Measurements from ENCODE around the gene TAS2R19. TPM values are rescaled to one million over a fixed set of nuclear protein-coding genes. Genes with fewer than 3 reads are reported as not detected.
"Not testable (repeated sequence)": the region's sequence is repeated elsewhere in the genome, so short reads cannot be mapped to it uniquely, and the experiment has no call there.

Gene TAS2R19
- 1 to 10 TPM; 2.9 TPM for total RNA-seq
- long read RNA-seq = 0 reads

- intact Hi-C loops (cut with DNase I, micrococcal nuclease) = no loop called here
- DNase-seq (no peak), ATAC-seq (no peak)
Observed at GRCh38 chr12:11022520-11022919, at the start of gene TAS2R19. TAS2R19 (minus strand) TSS chr12:11022620; CDS start chr12:11022571, 49 bp downstream.

- peak; percentile 37 for ATAC-seq
- no peak for DNase-seq
- intact Hi-C loops (cut with DNase I, micrococcal nuclease) = no loop called here
Observed at GRCh38 chr12:11071414-11071813, 49.0 kb upstream of the TAS2R19 start.

GRCh38 chr12:11070999-11071398 is 48.6 kb upstream of the TAS2R19 start:
- ATAC-seq (peak; percentile 49), DNase-seq (no peak)
- intact Hi-C loops (cut with DNase I, micrococcal nuclease) = no loop called here

- DNase-seq (no peak), ATAC-seq (no peak)
- intact Hi-C loops (cut with DNase I, micrococcal nuclease) = no loop called here
Observed at GRCh38 chr12:11069854-11070365, 47.5 kb upstream of the TAS2R19 start.

- intact Hi-C loops (cut with DNase I, micrococcal nuclease) = no loop called here
- ATAC-seq (peak; percentile 48), DNase-seq (peak in 1 of 2 donors; percentile 7)
Observed at GRCh38 chr12:11067514-11067913, 45.1 kb upstream of the TAS2R19 start.

- ATAC-seq; intact Hi-C loops (cut with DNase I, micrococcal nuclease); DNase-seq: not testable (repeated sequence)
Observed at GRCh38 chr12:11062194-11062593, 39.8 kb upstream of the TAS2R19 start, which contains the start of gene TAS2R46. TAS2R46 (minus strand) TSS chr12:11062294; CDS start chr12:11062294, 0 bp downstream.

- intact Hi-C loops (cut with DNase I, micrococcal nuclease) = no loop called here
- DNase-seq (no peak), ATAC-seq (no peak)
Observed at GRCh38 chr12:11059784-11060183, 37.4 kb upstream of the TAS2R19 start.

- intact Hi-C loops (cut with DNase I, micrococcal nuclease) = no loop called here
- ATAC-seq (no peak), DNase-seq (no peak)
Observed at GRCh38 chr12:11059041-11059440, 36.6 kb upstream of the TAS2R19 start.

GRCh38 chr12:11055306-11055705 is 32.9 kb upstream of the TAS2R19 start:
- DNase-seq = no peak
- intact Hi-C loops (cut with DNase I, micrococcal nuclease) = no loop called here
- ATAC-seq = no peak

- intact Hi-C loops (cut with DNase I, micrococcal nuclease); DNase-seq; ATAC-seq: not testable (repeated sequence)
Observed at GRCh38 chr12:11049806-11050531, 27.5 kb upstream of the TAS2R19 start.

- intact Hi-C loops (cut with DNase I, micrococcal nuclease); ATAC-seq; DNase-seq: not testable (repeated sequence)
Observed at GRCh38 chr12:11041366-11041765, 18.9 kb upstream of the TAS2R19 start.

- no peak for DNase-seq
- ATAC-seq = no peak
- intact Hi-C loops (cut with DNase I, micrococcal nuclease) = no loop called here
Observed at GRCh38 chr12:11040162-11040561, 17.7 kb upstream of the TAS2R19 start.

GRCh38 chr12:11039171-11039570 is 16.8 kb upstream of the TAS2R19 start:
- intact Hi-C loops (cut with DNase I, micrococcal nuclease) = no loop called here
- ATAC-seq = no peak
- no peak for DNase-seq

- DNase-seq; intact Hi-C loops (cut with DNase I, micrococcal nuclease); ATAC-seq: not testable (repeated sequence)
Observed at GRCh38 chr12:11033959-11034358, 11.5 kb upstream of the TAS2R19 start.

- intact Hi-C loops (cut with DNase I, micrococcal nuclease) = no loop called here
- ATAC-seq (no peak), DNase-seq (no peak)
Observed at GRCh38 chr12:11031307-11031706, 8.9 kb upstream of the TAS2R19 start, which contains the start of gene TAS2R31. TAS2R31 (minus strand) TSS chr12:11031407; CDS start chr12:11031335, 72 bp downstream.

- ATAC-seq (no peak), DNase-seq (no peak)
- intact Hi-C loops (cut with DNase I, micrococcal nuclease) = no loop called here
Observed at GRCh38 chr12:11026118-11026517, 3.7 kb upstream of the TAS2R19 start.

- DNase-seq (no peak), ATAC-seq (no peak)
- intact Hi-C loops (cut with DNase I, micrococcal nuclease) = no loop called here
Observed at GRCh38 chr12:11023387-11023786, 967 bp upstream of the TAS2R19 start.

GRCh38 chr12:11016937-11017336 is 5.5 kb downstream of the TAS2R19 start:
- DNase-seq = no peak
- peak; percentile 73 for ATAC-seq
- intact Hi-C loops (cut with DNase I, micrococcal nuclease) = no loop called here

GRCh38 chr12:11015775-11016430 is 6.5 kb downstream of the TAS2R19 start:
- DNase-seq (peak; percentile 21 to 53), ATAC-seq (peak; percentile 96)
- intact Hi-C loops (cut with DNase I, micrococcal nuclease) = no loop called here

GRCh38 chr12:11014234-11014633 is 8.2 kb downstream of the TAS2R19 start:
- ATAC-seq (no peak), DNase-seq (no peak)
- intact Hi-C loops (cut with DNase I, micrococcal nuclease) = no loop called here
